Subcutaneous adipose tissue (tissue), 4 donors: ENCODE results near the gene UMODL1. TPM values are rescaled to one million over a fixed set of nuclear protein-coding genes. Genes with fewer than 3 reads are reported as not detected.

Source experiments
- CTCF ChIP-seq: fragments of 450-650 bp; IDR thresholded peaks from one replicate; pipeline ENCODE4 v1.5.1; 2016; ENCODE audit warnings: low read depth, mild to moderate bottlenecking, control low read depth, antibody characterized with exemption, moderate library complexity
- total RNA-seq, 4 donors: library from RNA; depleted of rRNA; stranded (reverse); fragments of >200 nt; gene quantifications; one replicate each; pipeline ENCODE4 v1.1.0, GENCODE V29; 2016

UMODL1 gene
- total RNA-seq, 4 donors from 2014 or later, result 0.17 to 0.19 TPM; not detected in 2

- no peak for TF ChIP-seq CTCF
Observed at GRCh38 chr21:42089093-42089631, 18.0 kb downstream of the UMODL1 start.

GRCh38 chr21:42089665-42090310, 18.7 kb downstream of the UMODL1 start:
- no peak for TF ChIP-seq CTCF

- TF ChIP-seq CTCF, result no peak
Observed at GRCh38 chr21:42091899-42092508, 20.9 kb downstream of the UMODL1 start.

GRCh38 chr21:42092771-42093170, 21.7 kb downstream of the UMODL1 start:
- TF ChIP-seq CTCF, result no peak

- no peak for TF ChIP-seq CTCF
Observed at GRCh38 chr21:42093186-42093585, 22.1 kb downstream of the UMODL1 start.

GRCh38 chr21:42093991-42094421, 22.9 kb downstream of the UMODL1 start:
- TF ChIP-seq CTCF, result no peak

GRCh38 chr21:42094811-42095210, 23.7 kb downstream of the UMODL1 start:
- TF ChIP-seq CTCF, result no peak
